ENCODE measurements around the gene AK8.

- TF ChIP-seq ZFP3 (CRISPR knock-in tag; IDR thresholded peaks at IDR 0.05) (no peak), PATZ1 (CRISPR knock-in tag; IDR thresholded peaks at IDR 0.05; ENCODE audit: borderline replicate concordance) (no peak), ZFP30 (CRISPR knock-in tag; IDR thresholded peaks at IDR 0.05) (no peak), ESRRG (CRISPR knock-in tag; IDR thresholded peaks at IDR 0.05) (no peak), CSRNP3 (CRISPR knock-in tag; IDR thresholded peaks at IDR 0.05) (no peak), GLIS3 (CRISPR knock-in tag; IDR thresholded peaks at IDR 0.05) (no peak), ZNF565 (CRISPR knock-in tag; conservative IDR thresholded peaks at IDR 0.05; ENCODE audit: low read depth) (no peak), ARNTL (CRISPR knock-in tag; IDR thresholded peaks at IDR 0.05; ENCODE audit: borderline replicate concordance, low read depth) (no peak)
These were observed 121.1 kb downstream of the AK8 start for GRCh38 chr9:132757016-132757415.

All from SK-N-SH treated with all-trans-retinoic acid at 6 μM for 48 hours (cell line).